HCT116 (cell line): ENCODE data around the gene POLA1. TPM values are rescaled to one million over a fixed set of nuclear protein-coding genes. Genes with fewer than 3 reads are reported as not detected.

Source experiments
- ATAC-seq: fragments of 200-7000 bp; cut with Tn5 transposase; 2 replicates; pipeline ENCODE4 v1.9.1; 2020; ENCODE audit warnings: mild to moderate bottlenecking, moderate library complexity
- BruUV-seq: library from RNA; stranded (reverse); fragments of 400-500 nt; replicated peaks from 2 replicates; lab custom pipeline; 2021; lab: Mats Ljungman, UMichigan
- CTCF ChIA-PET: fragments of 300-600 bp; sonication (Branson Sonifier 250); formaldehyde crosslinking; loops from one replicate; lab custom pipeline; 2021; ENCODE audit warnings: antibody characterized with exemption; lab: Charles Lee
- POLR2A ChIA-PET: fragments of 300-600, 350-600 bp; sonication (Branson Sonifier 250); formaldehyde crosslinking; loops from one replicate; lab custom pipeline; 2021; ENCODE audit warnings: antibody characterized with exemption; lab: Charles Lee
- RAD21 ChIA-PET, 2 experiments: fragments of 300-600 bp; sonication (Branson Sonifier 250); formaldehyde crosslinking; loops; one replicate each; lab custom pipeline; 2023; ENCODE audit warnings: low total read pairs in 2 of 2; ENCODE audit not compliant: uncharacterized antibody in 2 of 2, unreplicated experiment in 2 of 2, low non-redundant PET in 1 of 2; lab: Charles Lee
- DNase-seq: peaks from one replicate; pipeline ENCODE4 v3.0.0-alpha.2; 2010; ENCODE audit warnings: low read depth, low spot score
- H2AFZ ChIP-seq: fragments of 200-600 bp; shearing (Covaris generic), sonication (generic); 2 replicates; pipeline ENCODE4 v1.6.1; 2017; ENCODE audit warnings: low read depth, mixed run types, mixed read lengths, antibody characterized with exemption, low read length; ENCODE audit not compliant: poor library complexity, severe bottlenecking
- H3K27ac ChIP-seq: 2 replicates; pipeline ENCODE4 v1.5.1; 2012; ENCODE audit warnings: low read depth, low read length
- H3K27me3 ChIP-seq: fragments of 200-600 bp; sonication (generic); 2 replicates; pipeline ENCODE4 v1.6.1; 2016; ENCODE audit warnings: mixed run types, low read length, mixed read lengths; ENCODE audit not compliant: insufficient read depth
- H3K36me3 ChIP-seq, 2 experiments: fragments of 200-500 bp in 1 of 2; fragments of 200-600 bp in 1 of 2; sonication (Bioruptor generic) in 1 of 2; sonication (generic) in 1 of 2; 2 replicates each; pipeline versions ENCODE4 v1.5.1 to v1.6.1; 2014 to 2016; ENCODE audit warnings: low read length in 2 of 2, inconsistent platforms in 1 of 2, mixed read lengths in 1 of 2, mixed run types in 1 of 2; ENCODE audit not compliant: insufficient read depth in 2 of 2, control insufficient read depth in 1 of 2
- H3K4me1 ChIP-seq, 2 experiments: fragments of 200-600 bp in 1 of 2; sonication (generic) in 1 of 2; 2 replicates each; pipeline versions ENCODE4 v1.5.1 to v1.6.1; 2012 to 2017; ENCODE audit warnings: low read length in 2 of 2, inconsistent platforms in 1 of 2, mild to moderate bottlenecking in 1 of 2, mixed read lengths in 1 of 2, mixed run types in 1 of 2, moderate library complexity in 1 of 2; ENCODE audit not compliant: insufficient read depth in 2 of 2, control insufficient read depth in 1 of 2
- H3K4me2 ChIP-seq: fragments of 200-600 bp; sonication (generic); 2 replicates; pipeline ENCODE4 v1.6.1; 2017; ENCODE audit warnings: mixed run types, low read length, mixed read lengths
- H3K4me3 ChIP-seq, 2 experiments: fragments of 200-600 bp in 1 of 2; sonication (generic) in 1 of 2; replicated peaks in 1 of 2; 2 replicates each; pipeline ENCODE4 v1.5.1; 2011 to 2016; ENCODE audit warnings: low read length in 2 of 2, control low read depth in 1 of 2, low read depth in 1 of 2, mild to moderate bottlenecking in 1 of 2, mixed read lengths in 1 of 2, mixed run types in 1 of 2
- H3K79me2 ChIP-seq: fragments of 200-600 bp; sonication (generic); 2 replicates; pipeline ENCODE4 v1.6.1; 2017; ENCODE audit warnings: mild to moderate bottlenecking, mixed run types, low read length, moderate library complexity, mixed read lengths; ENCODE audit not compliant: insufficient read depth
- H3K9ac ChIP-seq: fragments of 200-600 bp; sonication (generic); 2 replicates; pipeline ENCODE4 v1.6.1; 2016; ENCODE audit warnings: low read length, mixed read lengths
- H3K9me2 ChIP-seq: fragments of 200-600 bp; sonication (generic), shearing (Covaris generic); 2 replicates; pipeline ENCODE4 v1.6.1; 2017; ENCODE audit warnings: mixed run types, mild to moderate bottlenecking, moderate library complexity; ENCODE audit not compliant: insufficient read depth
- H3K9me3 ChIP-seq, 2 experiments: fragments of 200-500 bp in 1 of 2; fragments of 200-600 bp in 1 of 2; sonication (Bioruptor generic) in 1 of 2; sonication (generic) in 1 of 2; 2 replicates each; pipeline ENCODE4 v1.6.1; 2014 to 2017; ENCODE audit warnings: low read length in 2 of 2, mixed read lengths in 2 of 2, inconsistent platforms in 1 of 2, low read depth in 1 of 2, mild to moderate bottlenecking in 1 of 2, mixed run types in 1 of 2, moderate library complexity in 1 of 2; ENCODE audit not compliant: control insufficient read depth in 1 of 2, insufficient read depth in 1 of 2
- H4K20me1 ChIP-seq: fragments of 200-600 bp; sonication (generic), shearing (Covaris generic); 2 replicates; pipeline ENCODE4 v1.6.1; 2017; ENCODE audit warnings: mixed run types, mild to moderate bottlenecking, moderate library complexity; ENCODE audit not compliant: insufficient read depth
- EZH2 ChIP-seq: fragments of 200-600 bp; sonication (generic); IDR thresholded peaks from 2 replicates; pipeline ENCODE4 v1.6.1; 2017; ENCODE audit warnings: antibody characterized with exemption, mixed run types
- JUND ChIP-seq: IDR thresholded peaks from 2 replicates; pipeline ENCODE4 v1.6.1; 2012
- POLR2A ChIP-seq: IDR thresholded peaks from 2 replicates; pipeline ENCODE4 v1.7.0; 2011; ENCODE audit warnings: borderline replicate concordance; ENCODE audit not compliant: insufficient read depth, insufficient read length; ENCODE audit errors: extremely low read depth
- RAD21 ChIP-seq: IDR thresholded peaks from 2 replicates; pipeline ENCODE4 v1.6.1; 2012; ENCODE audit warnings: low read depth, mild to moderate bottlenecking
- REST ChIP-seq: IDR thresholded peaks from 2 replicates; pipeline ENCODE4 v1.6.1; 2012; ENCODE audit warnings: low read depth
- SIN3A ChIP-seq: IDR thresholded peaks from 2 replicates; pipeline ENCODE4 v1.6.1; 2012; ENCODE audit warnings: low read depth
- SP1 ChIP-seq: IDR thresholded peaks from 2 replicates; pipeline ENCODE4 v1.6.1; 2012; ENCODE audit warnings: low read depth
- ZFX ChIP-seq: fragments of 450-650 bp; IDR thresholded peaks from 2 replicates; pipeline ENCODE4 v1.6.1; 2017
- ZNF274 ChIP-seq: fragments of 200-500 bp; sonication (Bioruptor generic); IDR thresholded peaks from 2 replicates; pipeline ENCODE4 v1.6.1; 2014; ENCODE audit warnings: mild to moderate bottlenecking, low read depth, low read length, inconsistent platforms
- intact Hi-C: fragments of 100-400 bp; cut with micrococcal nuclease; formaldehyde crosslinking; loops from 2 replicates; pipeline ENCODE4 v1.10.0; 2022
- total RNA-seq: library from RNA; stranded (reverse); gene quantifications from one replicate; pipeline ENCODE4 v1.2.1, GENCODE V29; 2021; ENCODE audit not compliant: unreplicated experiment
- TF ChIP-seq, protein P1 (sequence below), 3 experiments: fragments of 200-600 bp in 1 of 3; sonication (generic) in 1 of 3; IDR thresholded peaks in 2 of 3; conservative IDR thresholded peaks in 1 of 3; 2 replicates each; pipeline ENCODE4 v1.5.1; 2012 to 2017; ENCODE audit warnings: low read depth in 2 of 3, low read length in 2 of 3, antibody characterized with exemption in 1 of 3, borderline replicate concordance in 1 of 3, control low read depth in 1 of 3, mild to moderate bottlenecking in 1 of 3, mixed read lengths in 1 of 3, mixed run types in 1 of 3, moderate library complexity in 1 of 3; ENCODE audit not compliant: insufficient read depth in 1 of 3
- TF ChIP-seq, protein P2 (sequence below): IDR thresholded peaks from 2 replicates; pipeline ENCODE4 v1.6.1; 2012

The POLA1 gene
- total RNA-seq, 1 experiment from 2014 or later = 27.0 TPM

DNA sequence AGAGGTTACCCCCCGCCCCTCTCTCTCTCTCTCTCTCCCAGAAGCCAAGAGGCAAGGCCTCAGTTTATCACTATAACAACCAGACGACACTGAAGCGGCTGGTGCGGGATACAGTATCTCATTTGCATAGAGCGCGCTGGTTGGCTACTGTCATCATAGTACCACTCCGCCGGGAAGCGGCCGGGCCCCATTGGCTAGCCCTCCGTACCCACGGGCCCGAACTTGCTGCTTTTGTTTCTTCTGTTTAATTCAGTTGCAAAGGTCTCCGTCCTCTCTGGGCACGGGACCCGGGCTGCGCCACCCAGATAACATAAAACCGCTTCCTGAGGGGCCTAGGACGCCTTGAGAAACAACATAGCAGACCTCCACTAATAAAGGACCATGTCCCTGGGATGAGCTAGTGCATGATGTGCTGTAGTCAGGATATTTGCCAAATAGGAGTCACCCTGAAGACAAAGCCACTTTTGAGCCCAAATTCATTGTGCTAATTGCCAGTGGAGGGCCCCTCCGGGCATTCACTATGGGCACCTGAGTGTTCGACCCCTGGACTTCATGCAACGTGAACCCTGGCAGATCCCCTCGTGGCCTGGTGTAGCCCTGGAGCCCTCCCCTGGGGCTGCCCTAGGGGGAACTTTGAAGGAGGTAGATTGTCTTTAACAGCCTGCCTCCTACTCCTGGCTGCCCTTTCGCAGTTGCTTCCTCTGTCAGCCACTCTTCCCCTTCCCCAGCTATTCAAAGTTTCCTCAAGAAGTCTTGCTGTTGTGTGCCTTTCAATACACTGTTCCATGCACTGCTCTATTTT, 46.3 kb upstream of the POLA1 start, which contains the start of gene PCYT1B:
PCYT1B (minus strand) TSS at position 91 of the 802 bp plus-strand sequence. CDS start 242 bp downstream, outside the sequence.
- Histone ChIP-seq H2AFZ (no peak within 1 kb of the TSS), H3K9ac (no peak within 1 kb of the TSS), H3K79me2 (no peaks in the 10 kb centered on the region), H3K27me3 (no peaks in the 10 kb centered on the region), H3K9me2 (no peaks in the 10 kb centered on the region), H3K27ac (no peak within 1 kb of the TSS), H4K20me1 (no peaks in the 10 kb centered on the region), H3K36me3 (no peaks in the 10 kb centered on the region), H3K4me3 (no peak within 1 kb of the TSS), H3K4me1 (no peaks in the 10 kb centered on the region), H3K9me3 (no peaks in the 10 kb centered on the region), H3K4me2 (no peak within 1 kb of the TSS)
- no peak for DNase-seq
- TF ChIP-seq ZNF274 = no peak
- TF ChIP-seq, protein P1, sequence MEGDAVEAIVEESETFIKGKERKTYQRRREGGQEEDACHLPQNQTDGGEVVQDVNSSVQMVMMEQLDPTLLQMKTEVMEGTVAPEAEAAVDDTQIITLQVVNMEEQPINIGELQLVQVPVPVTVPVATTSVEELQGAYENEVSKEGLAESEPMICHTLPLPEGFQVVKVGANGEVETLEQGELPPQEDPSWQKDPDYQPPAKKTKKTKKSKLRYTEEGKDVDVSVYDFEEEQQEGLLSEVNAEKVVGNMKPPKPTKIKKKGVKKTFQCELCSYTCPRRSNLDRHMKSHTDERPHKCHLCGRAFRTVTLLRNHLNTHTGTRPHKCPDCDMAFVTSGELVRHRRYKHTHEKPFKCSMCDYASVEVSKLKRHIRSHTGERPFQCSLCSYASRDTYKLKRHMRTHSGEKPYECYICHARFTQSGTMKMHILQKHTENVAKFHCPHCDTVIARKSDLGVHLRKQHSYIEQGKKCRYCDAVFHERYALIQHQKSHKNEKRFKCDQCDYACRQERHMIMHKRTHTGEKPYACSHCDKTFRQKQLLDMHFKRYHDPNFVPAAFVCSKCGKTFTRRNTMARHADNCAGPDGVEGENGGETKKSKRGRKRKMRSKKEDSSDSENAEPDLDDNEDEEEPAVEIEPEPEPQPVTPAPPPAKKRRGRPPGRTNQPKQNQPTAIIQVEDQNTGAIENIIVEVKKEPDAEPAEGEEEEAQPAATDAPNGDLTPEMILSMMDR (IDR thresholded peaks at IDR 0.05 in 2 of 3, conservative IDR thresholded peaks at IDR 0.05 in 1 of 3; ENCODE audit: borderline replicate concordance in 1 of 3, insufficient read depth in 1 of 3, low read depth in 2 of 3, low read length in 2 of 3) = no peak
- no peak for TF ChIP-seq POLR2A
- TF ChIP-seq SP1 = no peak
- TF ChIP-seq SIN3A = no peak
- ChIA-PET POLR2A (no interaction called here), CTCF (no interaction called here), RAD21 (no interaction called here)
- BruUV-seq = no TSS peak
- no peak for ATAC-seq
- intact Hi-C loops = no loop called here

DNA sequence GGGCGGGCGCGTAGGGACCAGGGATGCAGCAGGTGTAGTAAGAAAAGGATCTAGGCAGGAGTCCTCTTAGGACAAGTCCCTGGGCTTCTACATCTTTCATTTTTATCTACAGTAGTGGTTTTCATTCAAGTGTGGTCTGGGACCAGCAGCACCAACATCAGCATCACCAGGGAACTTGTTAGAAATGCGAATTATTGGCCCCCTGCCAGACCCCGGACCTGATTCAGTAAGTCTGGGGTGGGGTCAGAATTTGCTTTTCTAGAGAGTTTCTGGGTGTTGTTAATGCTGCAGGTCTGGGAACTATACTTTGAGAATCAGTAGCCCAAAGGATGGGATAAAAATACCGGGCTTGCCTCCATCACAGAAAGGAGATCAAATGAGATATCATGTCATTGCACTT, 45.2 kb upstream of the POLA1 start:
- Histone ChIP-seq H3K4me3 (no peak overlapping the region), H3K9ac (no peak overlapping the region), H3K36me3 (no peaks in the 10 kb centered on the region), H4K20me1 (no peaks in the 10 kb centered on the region), H3K27me3 (no peaks in the 10 kb centered on the region), H3K9me2 (no peaks in the 10 kb centered on the region), H3K4me1 (no peaks in the 10 kb centered on the region), H3K27ac (no peak overlapping the region), H2AFZ (no peak overlapping the region), H3K79me2 (no peaks in the 10 kb centered on the region), H3K9me3 (no peaks in the 10 kb centered on the region), H3K4me2 (no peak overlapping the region)
- ChIA-PET RAD21 (no interaction called here), POLR2A (no interaction called here), CTCF (no interaction called here)
- intact Hi-C loops = no loop called here
- TF ChIP-seq JUND (no peak), EZH2 (no peak), SP1 (no peak), REST (no peak), ZFX (no peak), RAD21 (no peak)
- TF ChIP-seq, protein P2, sequence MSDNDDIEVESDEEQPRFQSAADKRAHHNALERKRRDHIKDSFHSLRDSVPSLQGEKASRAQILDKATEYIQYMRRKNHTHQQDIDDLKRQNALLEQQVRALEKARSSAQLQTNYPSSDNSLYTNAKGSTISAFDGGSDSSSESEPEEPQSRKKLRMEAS = no peak
- DNase-seq (no peak), ATAC-seq (no peak)
- no TSS peak for BruUV-seq
